ENCODE measurements around the gene PRMT3. TPM values are rescaled to one million over a fixed set of nuclear protein-coding genes. Genes with fewer than 3 reads are reported as not detected.

PRMT3 gene
- total RNA-seq, 2 experiments from 2014 or later, result 22.9 to 24.4 TPM

Other genes with a start within 250 kb of the PRMT3 start
- gene DBX1, start 227.2 kb upstream of the PRMT3 start, total RNA-seq, result not detected
- 10 to 100 TPM; 42.0 to 44.2 TPM for gene HTATIP2, start 24.0 kb upstream of the PRMT3 start, total RNA-seq
- gene SLC6A5, start 211.9 kb downstream of the PRMT3 start, total RNA-seq, result not detected

Data from activated CD8-positive, alpha-beta memory T cell treated with anti-CD3 and anti-CD28 coated beads, Interleukin-2, amount 10 ng/mL, durations not matched to agents 7 days and 5 days (primary cell).